NCI-H526 (cell line): ENCODE results near the gene NSUN2.
"Not testable (repeated sequence)": the region's sequence is repeated elsewhere in the genome, so short reads cannot be mapped to it uniquely, and the experiment has no call there.

ENCODE experiments used
- DNase-seq, 2 experiments: peaks; one replicate each; lab custom pipeline; 2025; lab: John Stamatoyannopoulos, UW

NSUN2 gene

DNA sequence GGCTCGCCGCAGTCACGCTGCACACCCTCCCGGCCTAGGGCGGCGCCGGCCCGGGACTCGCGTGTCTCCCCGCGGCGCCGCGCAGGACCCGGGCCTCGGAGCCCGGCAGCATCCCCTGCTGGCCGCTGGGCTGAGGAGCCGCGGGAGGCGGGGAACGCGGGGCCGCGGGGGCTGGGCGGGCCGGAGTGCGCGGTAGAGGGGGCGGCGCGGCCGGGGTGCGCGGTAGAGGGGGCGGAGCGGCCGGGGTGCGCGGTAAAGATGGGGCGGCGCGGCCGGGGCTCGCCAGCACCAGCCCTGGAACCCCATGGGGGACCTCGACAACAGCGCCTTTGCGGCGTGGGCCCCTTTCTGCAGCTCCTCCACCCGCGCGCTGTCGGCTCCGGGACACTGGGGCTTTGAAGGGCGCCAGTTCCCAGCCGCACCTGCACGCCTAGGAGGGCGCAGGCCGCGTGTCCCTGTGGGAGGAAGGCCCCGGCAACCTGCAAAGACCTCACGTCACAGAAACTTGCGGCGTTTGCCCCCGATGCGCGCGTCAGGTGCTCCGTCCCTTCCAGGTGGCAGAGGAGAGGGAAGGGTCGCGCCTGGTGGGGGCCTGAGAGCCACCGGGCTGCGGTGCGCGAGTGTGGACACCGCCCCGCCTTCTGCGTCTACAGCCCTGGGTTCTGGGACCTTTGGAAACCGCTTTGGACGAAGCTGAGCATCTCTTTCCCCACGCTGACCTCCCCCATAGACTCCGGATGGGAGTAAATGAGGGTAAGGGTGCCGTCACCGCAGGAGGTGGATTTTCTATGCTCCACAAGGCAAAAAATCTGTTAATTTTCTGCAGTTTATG lies 49.6 kb downstream of the NSUN2 start:
- peak in 1 of 2 experiments; percentile 49 for DNase-seq

DNA sequence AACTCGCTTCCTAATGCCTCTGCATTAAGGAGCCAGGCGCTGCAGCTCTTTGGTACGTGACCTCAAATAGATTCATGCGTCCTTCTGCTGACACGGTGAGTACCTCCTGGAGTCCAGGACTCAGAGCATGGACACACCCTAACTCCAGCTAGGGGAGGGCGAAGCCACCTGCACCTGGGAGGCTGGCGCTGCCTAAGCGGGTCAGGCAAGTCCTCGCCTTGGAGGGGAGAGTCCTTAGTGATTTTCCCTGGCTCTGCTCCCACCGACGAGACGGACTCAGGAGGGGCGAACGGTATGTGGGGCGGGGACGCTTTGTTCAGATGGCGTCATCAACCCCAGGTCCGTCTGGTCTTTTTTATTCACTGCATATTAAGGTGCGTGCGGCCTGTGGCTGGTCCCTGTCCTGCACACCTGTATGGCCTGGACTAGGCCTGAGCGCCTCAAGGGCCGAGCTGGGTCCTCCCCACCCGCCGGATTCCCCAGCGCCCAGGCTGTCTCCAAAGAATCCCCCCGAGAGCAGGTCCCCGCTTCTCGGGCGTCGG lies 50.3 kb downstream of the NSUN2 start:
- DNase-seq = no peak

- DNase-seq = no peak
Measured at GRCh38 chr5:6581559-6582426, 51.1 kb downstream of the NSUN2 start.

GRCh38 chr5:6581090-6581489 lies 51.8 kb downstream of the NSUN2 start:
- DNase-seq = no peak

DNA sequence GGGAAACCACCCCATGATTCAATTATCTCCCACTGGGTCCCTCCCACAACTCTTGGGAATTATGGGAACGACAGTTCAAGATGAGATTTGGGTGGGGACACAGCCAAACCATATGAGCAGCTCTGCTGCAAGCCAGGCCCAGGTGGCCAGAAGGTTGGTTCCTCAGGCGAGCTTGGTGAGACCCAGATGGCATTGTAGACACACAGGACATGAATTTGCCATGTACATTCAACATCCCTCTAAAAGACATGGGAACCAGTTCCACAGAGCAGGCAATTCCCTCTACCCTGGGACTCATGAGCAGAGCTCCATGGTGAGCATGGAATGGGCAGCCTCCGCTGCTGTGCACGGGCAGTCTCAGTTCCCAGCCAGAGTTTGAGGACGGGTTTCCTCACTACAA lies 53.3 kb downstream of the NSUN2 start:
- no peak for DNase-seq

DNA sequence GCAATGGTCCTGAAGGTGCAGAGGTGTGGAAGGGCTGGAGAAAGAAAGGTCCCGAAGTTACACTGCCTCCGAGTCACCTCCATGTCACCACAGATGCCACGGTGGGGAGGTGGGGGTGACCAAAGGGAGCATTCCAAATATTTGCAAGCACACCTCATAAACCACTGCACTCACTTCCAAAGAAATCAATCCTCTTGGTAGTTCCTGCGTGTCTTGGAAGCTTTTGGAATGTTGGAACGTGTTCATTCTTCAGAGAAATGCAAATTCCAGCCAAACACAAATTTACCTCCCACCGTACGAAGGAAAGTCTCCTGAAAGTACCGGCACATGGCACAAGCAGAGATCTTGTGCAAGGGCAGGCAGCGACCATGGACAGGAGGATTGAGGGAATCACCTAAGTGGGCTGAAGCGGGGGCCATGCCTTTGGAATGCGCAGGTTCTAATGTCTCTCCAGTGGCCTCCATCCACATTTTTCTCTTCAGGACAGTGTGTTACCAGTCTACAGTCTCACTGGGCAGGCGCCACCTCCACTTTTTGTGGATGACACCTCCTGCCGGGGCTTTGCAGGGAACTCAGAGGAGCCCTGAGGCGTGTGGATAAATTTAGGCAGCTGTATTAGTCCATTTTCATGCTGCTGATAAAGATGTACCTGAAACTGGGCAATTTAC lies 54.0 kb downstream of the NSUN2 start:
- no peak for DNase-seq

GRCh38 chr5:6576861-6577501 lies 55.9 kb downstream of the NSUN2 start:
- DNase-seq = peak; percentile 79 to 85

DNA sequence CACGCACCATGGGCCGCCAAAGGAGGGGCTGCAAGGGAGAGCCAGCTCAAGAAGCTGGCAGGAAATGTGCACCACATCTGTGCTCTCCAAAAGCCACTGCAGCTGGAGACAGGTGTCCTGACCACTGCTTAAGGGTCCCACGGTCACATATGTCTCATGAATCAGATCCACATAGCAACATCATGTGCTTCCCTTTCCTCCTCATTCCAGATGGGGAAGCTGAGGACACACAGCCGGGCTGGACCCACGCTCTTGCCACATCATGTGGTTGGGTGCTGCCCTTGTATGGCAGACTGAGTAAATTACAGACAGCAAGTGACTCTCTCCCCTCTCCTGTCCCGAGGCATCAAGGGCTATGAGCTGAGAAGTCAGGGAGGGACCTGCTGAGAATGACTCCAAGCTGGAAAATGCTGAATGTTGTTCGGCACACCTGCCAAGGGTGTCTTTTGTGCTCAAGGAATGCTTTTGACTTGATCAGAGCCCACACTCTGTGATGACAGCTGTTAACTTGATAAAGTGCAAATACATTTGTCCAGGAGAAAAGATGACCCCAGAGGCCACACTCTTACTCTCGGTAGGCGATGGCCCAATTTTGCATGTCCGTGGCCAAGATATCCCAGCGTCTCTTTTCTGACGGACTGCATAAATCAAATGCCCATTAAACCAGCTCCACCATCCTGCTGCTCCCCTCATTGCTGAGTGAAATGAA lies 58.2 kb downstream of the NSUN2 start:
- peak; percentile 12 to 64 for DNase-seq

DNA sequence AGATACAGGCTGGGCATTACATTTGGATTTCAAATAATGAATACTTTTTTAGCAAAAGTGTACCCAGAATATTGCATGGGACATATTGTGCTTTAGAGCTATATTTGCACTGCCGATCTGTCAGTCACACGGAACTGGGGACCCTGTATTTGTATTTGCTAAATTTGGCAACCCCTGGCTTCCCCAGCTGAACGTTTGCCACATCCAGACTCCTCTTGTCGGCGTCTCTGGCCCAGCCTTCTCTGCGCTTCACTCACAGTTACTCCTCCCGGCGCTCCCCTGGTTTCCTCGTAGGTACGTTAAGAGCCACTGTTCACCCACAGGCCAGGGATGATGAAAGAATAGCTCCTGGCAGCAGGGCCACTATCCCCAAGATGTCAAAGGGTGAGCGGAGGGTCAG lies 58.7 kb downstream of the NSUN2 start:
- DNase-seq = no peak

GRCh38 chr5:6573651-6574101 lies 59.2 kb downstream of the NSUN2 start:
- DNase-seq = peak in 1 of 2 experiments; percentile 46

GRCh38 chr5:6572825-6573380 lies 59.9 kb downstream of the NSUN2 start:
- no peak for DNase-seq

DNA sequence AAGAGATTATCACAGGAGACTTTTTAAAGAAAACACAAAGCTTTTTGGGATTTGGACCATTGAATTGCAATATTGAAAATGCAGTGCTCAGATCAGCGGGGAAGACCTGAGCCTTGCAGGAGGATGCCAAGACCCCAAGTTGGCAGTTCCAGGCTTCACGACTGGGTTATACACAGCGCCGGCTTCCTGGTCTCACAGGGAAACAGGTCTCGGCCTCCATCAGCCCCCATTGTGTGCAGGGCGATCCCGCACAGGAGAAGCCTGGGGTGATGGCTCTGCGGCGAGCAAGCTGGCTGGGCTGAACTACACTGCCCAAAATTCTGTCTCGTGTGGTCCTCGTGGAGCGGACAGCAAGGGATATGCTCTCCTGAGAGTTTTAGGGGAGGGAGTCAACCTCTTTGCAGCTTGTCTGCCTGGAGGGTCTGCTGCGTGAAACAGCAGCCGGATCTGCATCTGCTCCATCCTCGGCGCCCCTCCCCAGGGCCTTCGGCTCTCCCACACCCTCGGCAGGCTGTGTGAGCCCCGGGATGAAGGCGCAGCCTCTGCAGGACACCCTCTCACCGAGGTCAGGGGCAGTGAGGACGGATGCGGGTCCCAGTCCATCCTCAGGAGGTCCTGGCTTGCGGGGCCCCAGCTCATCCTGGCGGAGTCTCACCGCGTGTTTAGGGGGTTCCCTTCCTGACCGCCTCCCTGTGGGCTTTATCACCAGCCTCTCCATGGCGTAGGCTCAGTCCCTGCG lies 60.6 kb downstream of the NSUN2 start:
- no peak for DNase-seq

DNA sequence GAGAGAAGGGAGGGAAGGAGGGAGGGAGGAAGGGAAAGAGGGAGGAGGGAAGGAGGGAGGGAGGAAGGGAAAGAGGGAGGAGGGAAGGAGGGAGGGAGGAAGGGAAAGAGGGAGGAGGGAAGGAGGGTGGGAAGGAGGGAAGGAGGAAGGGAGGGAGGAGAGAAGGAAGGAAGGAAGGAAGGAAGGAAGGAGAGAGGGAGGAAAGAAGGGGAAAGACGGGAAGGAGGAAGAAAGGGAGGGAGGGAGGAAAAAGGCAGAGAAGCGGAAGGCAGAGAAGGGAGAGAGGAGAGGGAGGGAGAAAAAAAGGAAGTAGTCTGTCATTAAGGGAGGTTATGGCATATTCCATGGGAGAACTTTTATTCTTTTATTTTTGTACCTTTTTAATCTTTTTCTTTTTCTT lies 61.2 kb downstream of the NSUN2 start:
- not testable (repeated sequence) for DNase-seq

DNA sequence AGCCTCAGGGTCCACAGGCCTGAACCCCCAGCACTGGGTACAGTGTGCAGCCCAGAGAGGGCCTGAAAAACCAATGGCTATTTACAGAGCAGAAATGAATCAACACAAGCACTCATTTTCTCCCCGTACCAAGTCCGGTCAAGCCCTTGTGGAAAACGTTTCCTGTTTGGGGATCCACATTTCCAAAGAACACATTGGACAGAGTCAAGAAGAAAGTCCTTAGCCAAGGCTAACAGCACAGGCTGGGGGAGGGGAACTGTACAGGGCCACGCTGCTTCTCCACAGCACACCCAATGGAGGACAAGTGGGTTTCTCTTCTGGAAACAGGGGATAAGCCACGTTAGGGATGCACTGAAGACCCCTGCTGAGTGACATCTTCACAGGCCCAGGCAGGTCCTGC lies 62.3 kb downstream of the NSUN2 start:
- no peak for DNase-seq

DNA sequence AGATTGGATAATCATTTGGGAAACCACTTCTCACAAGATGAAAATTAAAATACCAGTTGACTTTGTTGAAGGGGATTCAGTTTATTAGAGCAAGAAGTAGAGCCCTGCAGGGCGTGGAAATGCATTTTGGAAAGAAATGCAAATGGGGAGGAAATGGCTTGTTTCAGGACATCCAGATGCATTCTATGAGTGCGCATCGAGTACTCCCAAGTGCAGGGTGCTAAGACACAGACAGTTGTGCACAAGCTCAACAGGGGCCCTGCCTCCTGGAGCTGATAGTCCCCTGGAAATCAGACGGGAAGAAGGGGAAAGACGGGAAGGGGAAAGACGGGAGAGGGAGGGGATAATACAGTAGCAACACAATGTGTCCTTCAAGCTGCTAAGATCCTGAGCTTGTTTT lies 64.0 kb downstream of the NSUN2 start:
- DNase-seq = no peak

DNA sequence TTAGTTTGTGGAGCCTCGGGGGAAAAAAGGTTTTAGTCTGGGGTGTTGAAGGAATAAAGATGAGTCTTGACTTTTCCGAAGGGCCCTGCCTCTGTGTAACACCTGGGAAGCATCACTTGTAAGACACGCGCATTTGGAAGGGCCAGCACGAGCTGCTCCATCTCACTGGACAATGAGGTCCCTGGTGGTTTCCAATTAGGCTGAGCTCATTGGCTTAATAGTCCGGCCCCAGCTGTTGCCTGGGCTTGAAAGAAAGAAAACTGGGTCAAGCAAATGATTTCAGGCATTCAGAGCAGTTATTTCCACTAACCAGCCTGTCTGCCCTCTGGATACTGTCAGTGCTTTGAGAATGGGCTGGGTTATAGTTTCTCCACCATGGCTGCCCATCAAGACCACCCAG lies 64.5 kb downstream of the NSUN2 start:
- no peak for DNase-seq

- DNase-seq = no peak
Measured at GRCh38 chr5:6567835-6568234, 65.0 kb downstream of the NSUN2 start.

DNA sequence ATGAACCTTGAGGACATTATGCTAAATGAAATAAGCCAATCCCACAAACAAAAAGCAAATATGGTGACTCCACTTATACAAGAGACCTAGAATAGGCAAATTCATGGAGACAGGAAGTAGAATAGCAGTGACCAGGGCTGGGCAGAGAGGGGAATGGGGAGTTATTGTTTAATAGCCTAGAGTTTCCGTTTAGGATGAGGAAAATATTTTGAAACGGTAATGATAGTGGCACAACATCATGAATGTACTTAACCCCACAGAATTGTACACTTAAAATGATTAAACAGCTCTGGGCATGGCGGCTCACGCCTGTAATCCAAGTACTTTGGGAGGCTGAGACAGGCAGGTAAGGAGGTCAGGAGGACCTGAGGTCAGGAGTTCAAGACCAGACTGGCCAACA lies 65.8 kb downstream of the NSUN2 start:
- DNase-seq = no peak

DNA sequence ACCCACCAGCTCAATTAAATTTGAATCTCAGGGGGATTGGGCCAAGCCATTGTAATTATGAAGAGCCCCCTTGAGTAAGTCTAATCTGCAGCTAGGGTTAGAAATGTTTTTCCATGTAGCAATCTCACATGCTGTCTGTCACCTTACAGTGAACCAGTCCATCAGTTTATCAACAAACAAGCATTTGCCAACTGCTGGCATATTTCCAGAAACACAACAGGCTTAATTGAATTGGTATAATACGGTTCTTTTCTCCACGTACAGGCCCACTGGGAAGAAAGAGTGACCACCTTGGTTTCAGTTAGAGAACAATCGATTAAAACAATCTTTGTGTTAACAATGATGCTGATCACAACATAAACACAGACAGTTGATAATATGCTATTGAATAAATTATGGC lies 67.4 kb downstream of the NSUN2 start:
- DNase-seq = no peak
